Non-pigmented ciliary epithelial cell (primary cell): ENCODE data around the gene DSC2.

Source experiments
- DNase-seq: peaks from one replicate; pipeline ENCODE4 v3.0.0-alpha.2; 2010; ENCODE audit warnings: low read depth

DSC2 gene

GRCh38 chr18:31097666-31098065 lies 4.6 kb downstream of the DSC2 start:
- DNase-seq: no peak

DNA sequence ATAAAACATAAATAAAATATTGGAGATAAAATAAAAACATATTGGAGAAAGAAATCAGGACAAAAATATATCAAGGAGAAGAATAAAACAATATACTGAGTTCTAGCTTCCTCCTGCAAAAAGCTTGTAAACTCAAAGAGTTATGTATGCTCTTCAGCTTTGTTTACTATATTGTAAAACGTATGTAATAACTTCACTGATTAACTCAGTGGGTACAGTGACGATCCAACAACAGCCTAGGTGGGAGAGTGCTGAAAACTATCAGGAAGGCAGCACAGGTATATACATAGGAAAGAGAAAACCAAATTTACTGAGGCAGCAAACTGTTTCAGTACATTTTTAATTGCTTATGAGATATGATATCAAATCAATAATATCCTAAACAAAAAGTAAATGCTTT lies 8.3 kb downstream of the DSC2 start:
- no peak for DNase-seq

DNA sequence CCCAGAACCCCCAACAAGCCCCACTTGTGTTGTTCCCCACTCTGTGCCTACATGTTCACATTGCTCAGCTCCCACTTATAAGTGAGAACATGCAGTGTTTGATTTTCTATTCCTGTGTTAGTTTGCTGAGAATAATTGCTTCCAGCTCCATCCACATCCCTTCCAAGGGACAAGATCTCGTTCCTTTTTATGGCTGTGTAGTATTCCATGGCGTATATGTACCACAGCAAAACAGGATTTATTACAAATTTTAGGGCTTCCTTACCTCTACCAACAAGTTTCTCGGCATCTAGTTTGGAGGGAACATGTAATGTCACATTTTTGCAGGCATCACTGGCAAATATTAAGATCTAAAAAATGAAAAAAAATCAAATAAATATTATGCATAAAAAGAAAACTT lies 8.9 kb downstream of the DSC2 start:
- no peak for DNase-seq

GRCh38 chr18:31091350-31091749 lies 10.9 kb downstream of the DSC2 start:
- DNase-seq: no peak

DNA sequence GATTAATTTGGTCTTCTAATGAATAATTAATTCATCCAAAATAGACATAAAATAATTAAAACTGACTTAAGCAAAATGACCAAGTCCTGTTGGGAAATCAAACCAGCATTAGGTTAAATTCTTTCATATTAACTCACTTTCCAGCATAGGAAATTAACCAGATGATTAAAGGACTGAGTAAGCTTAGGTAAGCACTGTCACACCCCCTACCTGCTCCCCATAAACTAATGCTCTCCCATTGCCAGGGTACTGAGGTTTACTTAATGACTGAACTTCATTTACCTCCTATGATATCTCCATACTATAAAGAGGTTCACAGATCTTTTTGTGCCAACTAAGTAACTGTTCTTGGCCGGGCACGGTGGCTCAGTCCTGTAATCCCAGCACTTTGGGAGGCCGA lies 13.7 kb downstream of the DSC2 start:
- no peak for DNase-seq

DNA sequence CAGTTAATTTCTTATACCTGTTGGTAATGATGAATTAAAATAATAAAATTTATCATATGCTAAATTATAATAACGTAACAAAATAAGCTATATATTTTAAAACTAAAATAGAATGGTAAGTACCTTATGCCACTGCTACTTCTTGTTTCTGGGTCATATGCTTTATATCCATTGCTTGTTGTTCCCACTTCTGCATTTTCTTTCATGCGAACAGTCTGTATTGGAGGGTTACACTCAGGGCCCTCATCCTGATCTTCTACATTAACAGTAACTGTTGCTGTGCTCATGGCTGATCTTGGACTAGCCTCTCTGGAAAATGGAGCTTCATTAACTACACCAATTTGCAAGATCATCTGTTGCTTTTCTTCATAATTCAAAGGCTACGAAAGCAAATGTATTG lies 22.2 kb downstream of the DSC2 start:
- DNase-seq: no peak

DNA sequence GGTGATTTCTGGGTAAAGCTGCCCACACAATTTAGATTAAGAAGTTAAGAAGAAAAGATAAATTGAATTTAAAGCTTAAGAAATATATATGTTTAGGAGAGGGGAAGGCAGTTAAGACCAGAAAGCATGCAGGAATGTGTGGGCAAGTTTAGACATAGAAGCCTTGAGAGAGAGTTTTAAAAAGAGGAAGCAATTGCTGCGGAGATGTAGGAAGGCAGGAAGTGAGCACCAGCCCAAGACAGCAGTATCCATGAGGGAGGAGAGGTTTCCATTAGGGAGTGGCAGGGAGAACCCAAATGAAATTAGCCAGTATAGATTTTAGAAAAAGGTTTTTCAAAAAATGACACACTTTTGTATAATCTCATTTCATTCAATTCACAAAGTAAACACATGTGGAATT lies 24.3 kb downstream of the DSC2 start:
- DNase-seq: no peak

DNA sequence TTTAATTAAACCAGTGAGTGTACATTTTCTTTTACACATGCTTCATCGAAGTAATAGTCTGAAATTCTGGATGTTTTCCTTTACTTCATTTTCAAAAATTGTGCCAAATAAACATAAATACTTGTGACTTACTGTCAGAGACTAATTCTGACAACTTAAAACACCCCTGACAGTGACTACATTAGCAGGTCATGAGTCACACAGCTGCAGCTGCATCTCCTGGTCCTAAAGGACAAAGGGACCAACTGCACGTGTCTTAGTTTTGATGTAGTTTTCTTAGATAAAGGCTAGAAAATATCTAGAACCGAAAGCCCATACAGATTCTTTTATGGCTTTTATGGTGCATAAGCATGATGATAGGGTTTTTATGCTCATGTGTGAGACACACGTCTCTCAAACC lies 30.0 kb downstream of the DSC2 start:
- DNase-seq: no peak

- DNase-seq: no peak
Measured at GRCh38 chr18:31070206-31070605, 32.0 kb downstream of the DSC2 start.

DNA sequence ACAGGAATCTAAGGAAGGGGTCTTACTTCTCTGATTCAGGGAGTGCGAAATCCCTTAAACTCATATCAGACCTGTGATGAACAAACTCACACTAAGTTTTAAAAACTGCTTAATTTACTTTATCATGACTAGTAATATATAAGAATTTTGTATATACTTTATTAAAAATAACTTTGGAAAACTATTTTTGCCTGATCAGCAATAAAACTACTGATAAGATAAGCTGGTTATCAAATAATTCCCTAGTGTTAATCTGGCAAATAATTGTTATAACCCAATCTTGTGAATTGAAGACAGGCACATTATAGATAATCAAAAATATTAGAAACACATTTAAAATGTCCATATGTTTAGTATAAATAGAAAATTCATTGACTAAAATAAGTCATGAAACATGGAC lies 36.0 kb downstream of the DSC2 start:
- no peak for DNase-seq

DNA sequence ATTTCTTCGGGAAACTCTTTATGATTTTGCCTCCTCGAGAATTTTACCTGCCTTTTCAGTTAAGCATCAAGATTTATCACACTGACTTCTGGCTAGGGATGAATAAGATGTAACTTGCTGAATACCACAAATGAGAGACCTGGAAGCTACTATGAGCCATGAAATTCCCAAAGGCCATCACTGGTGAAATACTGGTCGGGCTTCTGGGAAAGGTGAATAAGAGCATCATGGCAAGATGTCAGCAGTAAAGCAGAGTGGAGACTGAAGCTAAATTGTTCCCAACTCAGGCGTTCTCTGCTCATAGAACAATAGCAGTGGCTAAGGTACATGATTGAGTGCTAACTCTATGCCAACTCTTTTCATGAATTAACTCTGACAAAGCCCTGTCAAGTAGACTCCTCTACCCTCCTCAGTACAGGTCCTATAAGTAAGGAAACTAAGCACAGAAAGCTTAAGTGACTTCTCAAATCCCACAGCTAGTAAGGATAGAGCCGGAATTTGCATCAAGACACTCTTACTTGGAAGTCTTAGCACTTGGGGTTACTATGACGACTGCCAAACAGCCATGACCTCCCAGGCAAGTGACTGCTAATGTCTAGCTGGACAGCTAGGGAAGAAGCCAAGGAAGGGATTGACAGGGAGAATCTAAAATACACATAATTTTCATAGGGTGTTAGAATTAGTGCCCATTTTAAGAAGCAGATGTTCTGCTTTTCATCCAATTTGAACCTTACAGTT lies 37.0 kb downstream of the DSC2 start:
- no peak for DNase-seq

GRCh38 chr18:31064130-31064529 lies 38.1 kb downstream of the DSC2 start:
- no peak for DNase-seq

- no peak for DNase-seq
Measured at GRCh38 chr18:31061945-31062344, 40.3 kb downstream of the DSC2 start.

GRCh38 chr18:31058897-31059296 lies 43.3 kb downstream of the DSC2 start:
- DNase-seq: no peak

- DNase-seq: no peak
Measured at GRCh38 chr18:31057917-31058316, 44.3 kb downstream of the DSC2 start.

DNA sequence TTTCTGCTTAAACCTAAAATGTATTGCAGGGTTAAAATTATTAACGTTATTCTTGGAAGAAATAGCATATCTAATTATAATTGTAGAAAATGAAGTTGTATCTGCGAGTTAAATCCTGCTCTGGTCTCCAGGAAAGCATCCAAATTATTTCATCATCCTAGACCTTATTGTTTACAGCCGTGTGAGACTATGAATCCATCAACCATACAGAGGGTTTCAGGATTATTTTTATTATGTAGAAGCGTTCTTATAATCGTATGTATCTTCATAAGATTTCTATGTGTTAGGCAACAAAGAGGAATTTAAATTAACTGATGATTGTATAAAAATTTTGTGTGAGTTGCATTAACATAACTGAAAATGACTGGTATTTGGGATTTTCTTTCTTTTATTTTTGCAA lies 45.2 kb downstream of the DSC2 start:
- DNase-seq: no peak

GRCh38 chr18:31056296-31056695 lies 45.9 kb downstream of the DSC2 start:
- no peak for DNase-seq

DNA sequence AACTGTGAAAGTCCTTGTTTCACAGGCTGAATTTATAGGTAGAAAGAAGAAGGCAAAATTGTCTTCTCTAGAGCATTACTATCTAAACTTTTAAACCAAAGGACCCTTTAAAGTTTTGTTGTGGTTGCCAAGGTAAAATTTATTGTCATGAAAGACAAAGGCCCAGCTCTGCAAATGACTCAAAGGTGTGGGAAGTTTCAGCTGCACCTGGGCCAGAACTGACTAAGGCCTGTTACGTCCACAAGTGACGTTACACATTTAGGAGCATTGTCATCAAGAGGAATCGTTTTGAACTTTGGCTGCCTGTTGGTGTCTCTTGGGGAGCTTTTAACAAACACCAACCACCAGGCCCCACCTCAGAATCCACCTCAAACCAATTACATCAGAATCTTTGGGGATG lies 51.6 kb downstream of the DSC2 start:
- no peak for DNase-seq

DNA sequence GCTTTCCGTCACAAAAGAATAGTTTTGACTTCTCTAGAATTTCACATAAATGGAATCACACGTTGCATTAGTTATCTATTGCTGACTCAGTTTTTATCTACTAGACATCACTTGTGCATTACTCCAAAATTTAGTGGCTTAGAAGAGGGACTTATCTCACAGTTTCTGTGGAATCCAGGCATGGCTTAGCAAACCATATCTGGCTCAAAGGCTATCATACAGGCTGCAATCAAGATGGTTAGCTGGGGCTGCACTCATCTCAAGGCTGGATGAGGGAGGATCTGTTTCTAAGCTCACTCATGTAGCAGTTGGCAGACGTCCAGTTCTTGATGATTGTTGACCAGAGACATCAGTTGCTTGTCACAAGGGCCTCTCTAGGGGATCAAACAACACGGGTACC lies 53.0 kb downstream of the DSC2 start:
- no peak for DNase-seq

DNA sequence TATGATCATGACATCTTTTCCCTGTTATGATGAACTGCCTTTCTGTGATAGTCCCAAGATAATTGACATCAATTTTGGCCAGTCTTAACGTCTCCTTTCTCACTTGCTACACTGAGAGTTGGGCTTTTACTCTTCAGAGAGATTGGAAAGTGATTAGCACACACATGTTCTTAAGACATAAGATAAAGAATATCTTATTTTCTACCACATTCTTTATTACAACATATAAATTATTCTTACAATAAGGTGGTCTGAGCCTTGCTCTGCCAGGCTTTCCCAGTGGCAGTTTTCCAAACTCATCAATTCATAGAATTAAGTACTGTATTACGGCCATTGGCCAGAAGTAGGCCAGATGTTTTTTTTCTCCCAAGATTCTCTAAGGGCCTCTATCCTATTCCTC lies 54.0 kb downstream of the DSC2 start:
- no peak for DNase-seq

GRCh38 chr18:31046916-31047315 lies 55.3 kb downstream of the DSC2 start:
- no peak for DNase-seq

DNA sequence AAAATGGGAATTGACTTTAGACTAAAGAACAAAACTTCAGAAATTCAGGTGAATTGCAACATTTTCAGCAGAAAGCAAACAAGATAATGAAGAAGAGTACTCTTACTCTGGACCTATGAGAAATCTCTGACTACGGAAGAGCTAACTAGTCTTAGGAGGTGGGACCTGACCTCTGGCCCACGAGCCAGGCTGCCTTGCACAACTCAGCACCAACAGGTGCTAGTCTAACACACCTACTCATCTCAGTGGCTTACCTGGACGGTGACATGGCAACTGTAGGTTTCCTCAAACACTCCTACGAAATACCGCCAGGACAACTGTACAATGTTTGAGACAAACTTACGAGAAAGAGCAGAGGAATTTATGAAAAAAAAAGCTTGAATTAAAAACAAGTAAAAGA lies 56.6 kb downstream of the DSC2 start:
- no peak for DNase-seq

DNA sequence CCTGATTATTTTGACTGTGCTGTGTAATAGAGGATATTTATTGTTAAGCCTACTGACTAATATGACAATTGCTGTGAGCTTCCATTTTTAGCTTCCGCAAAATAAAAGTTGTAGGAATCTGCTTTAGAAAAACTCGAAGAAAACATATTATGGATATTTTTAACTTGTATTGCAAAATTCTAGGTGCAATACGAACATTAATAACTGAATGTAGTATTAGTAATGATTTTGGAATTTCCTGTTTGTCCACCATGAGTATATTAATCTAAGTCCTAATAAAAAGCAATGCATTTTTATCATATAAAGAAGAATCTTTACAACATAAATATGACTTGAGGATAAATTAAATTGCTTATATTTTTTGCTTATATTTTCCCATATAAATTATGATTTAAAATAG lies 57.3 kb downstream of the DSC2 start:
- DNase-seq: no peak

GRCh38 chr18:31043709-31044108 lies 58.5 kb downstream of the DSC2 start:
- DNase-seq: no peak
